HepG2 (cell line): ENCODE measurements around the gene ZNFX1.

Source experiments
- FOSL1 ChIP-seq: sonication (generic); formaldehyde crosslinking; IDR thresholded peaks from 2 replicates; pipeline ENCODE4 v1.9.0; 2021; ENCODE audit warnings: missing genetic modification reagents, borderline replicate concordance
- GABPA ChIP-seq, 2 experiments: IDR thresholded peaks; 2 replicates each; pipeline ENCODE4 v1.6.1; 2011 to 2016; ENCODE audit warnings: low read depth in 2 of 2, low read length in 1 of 2, missing biosample characterization in 1 of 2, missing genetic modification characterization in 1 of 2
- KLF11 ChIP-seq: IDR thresholded peaks from 2 replicates; pipeline ENCODE4 v1.6.1; 2016; ENCODE audit warnings: missing compliant biosample characterization
- TF ChIP-seq, protein P1 (sequence below): sonication (generic); formaldehyde crosslinking; IDR thresholded peaks from 2 replicates; pipeline ENCODE4 v1.5.0; 2020; ENCODE audit warnings: mild to moderate bottlenecking, missing genetic modification reagents, moderate library complexity
- TF ChIP-seq, protein P2 (sequence below), 2 experiments: sonication (generic) in 1 of 2; formaldehyde crosslinking in 1 of 2; IDR thresholded peaks; 2 replicates each; pipeline versions ENCODE4 v1.4.0 to v1.6.1; 2016 to 2020; ENCODE audit warnings: borderline replicate concordance in 1 of 2, low read depth in 1 of 2, mild to moderate bottlenecking in 1 of 2, missing genetic modification reagents in 1 of 2
- TF ChIP-seq, protein P3 (sequence below): sonication (generic); formaldehyde crosslinking; IDR thresholded peaks from 2 replicates; pipeline ENCODE4 v1.8.1; 2022; ENCODE audit warnings: low read depth, mild to moderate bottlenecking, missing genetic modification reagents

DNA sequence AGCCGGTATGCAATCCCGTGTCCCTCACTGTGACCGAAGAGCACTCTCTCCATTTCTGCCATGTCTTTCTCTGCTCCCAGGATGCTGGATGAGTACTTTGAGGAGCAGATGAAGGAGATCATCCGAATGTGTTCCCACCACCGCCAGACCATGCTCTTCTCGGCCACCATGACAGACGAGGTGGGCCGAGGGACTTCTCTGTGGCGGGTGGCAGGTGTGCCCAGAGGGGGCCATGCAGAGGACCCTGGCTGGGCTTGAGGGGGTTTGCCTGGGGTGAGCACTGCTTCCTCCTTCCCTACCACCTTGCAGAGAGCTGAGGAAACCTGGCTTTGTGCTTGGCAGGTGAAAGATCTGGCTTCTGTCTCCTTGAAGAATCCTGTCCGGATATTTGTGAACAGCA is 44.6 kb downstream of the ZNFX1 start:
- no peak for TF ChIP-seq KLF11 (CRISPR knock-in tag)
- no peak for TF ChIP-seq GABPA (IDR thresholded peaks at IDR 0.05; ENCODE audit: low read depth, low read length)
- TF ChIP-seq GABPA (CRISPR knock-in tag; IDR thresholded peaks at IDR 0.05; ENCODE audit: low read depth), result no peak
- no peak for TF ChIP-seq FOSL1 (CRISPR knock-in tag)
- TF ChIP-seq, protein P1, sequence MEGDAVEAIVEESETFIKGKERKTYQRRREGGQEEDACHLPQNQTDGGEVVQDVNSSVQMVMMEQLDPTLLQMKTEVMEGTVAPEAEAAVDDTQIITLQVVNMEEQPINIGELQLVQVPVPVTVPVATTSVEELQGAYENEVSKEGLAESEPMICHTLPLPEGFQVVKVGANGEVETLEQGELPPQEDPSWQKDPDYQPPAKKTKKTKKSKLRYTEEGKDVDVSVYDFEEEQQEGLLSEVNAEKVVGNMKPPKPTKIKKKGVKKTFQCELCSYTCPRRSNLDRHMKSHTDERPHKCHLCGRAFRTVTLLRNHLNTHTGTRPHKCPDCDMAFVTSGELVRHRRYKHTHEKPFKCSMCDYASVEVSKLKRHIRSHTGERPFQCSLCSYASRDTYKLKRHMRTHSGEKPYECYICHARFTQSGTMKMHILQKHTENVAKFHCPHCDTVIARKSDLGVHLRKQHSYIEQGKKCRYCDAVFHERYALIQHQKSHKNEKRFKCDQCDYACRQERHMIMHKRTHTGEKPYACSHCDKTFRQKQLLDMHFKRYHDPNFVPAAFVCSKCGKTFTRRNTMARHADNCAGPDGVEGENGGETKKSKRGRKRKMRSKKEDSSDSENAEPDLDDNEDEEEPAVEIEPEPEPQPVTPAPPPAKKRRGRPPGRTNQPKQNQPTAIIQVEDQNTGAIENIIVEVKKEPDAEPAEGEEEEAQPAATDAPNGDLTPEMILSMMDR (CRISPR knock-in tag), result no peak
- TF ChIP-seq, protein P2, sequence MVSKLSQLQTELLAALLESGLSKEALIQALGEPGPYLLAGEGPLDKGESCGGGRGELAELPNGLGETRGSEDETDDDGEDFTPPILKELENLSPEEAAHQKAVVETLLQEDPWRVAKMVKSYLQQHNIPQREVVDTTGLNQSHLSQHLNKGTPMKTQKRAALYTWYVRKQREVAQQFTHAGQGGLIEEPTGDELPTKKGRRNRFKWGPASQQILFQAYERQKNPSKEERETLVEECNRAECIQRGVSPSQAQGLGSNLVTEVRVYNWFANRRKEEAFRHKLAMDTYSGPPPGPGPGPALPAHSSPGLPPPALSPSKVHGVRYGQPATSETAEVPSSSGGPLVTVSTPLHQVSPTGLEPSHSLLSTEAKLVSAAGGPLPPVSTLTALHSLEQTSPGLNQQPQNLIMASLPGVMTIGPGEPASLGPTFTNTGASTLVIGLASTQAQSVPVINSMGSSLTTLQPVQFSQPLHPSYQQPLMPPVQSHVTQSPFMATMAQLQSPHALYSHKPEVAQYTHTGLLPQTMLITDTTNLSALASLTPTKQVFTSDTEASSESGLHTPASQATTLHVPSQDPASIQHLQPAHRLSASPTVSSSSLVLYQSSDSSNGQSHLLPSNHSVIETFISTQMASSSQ (IDR thresholded peaks at IDR 0.05; ENCODE audit: low read depth), result no peak
- TF ChIP-seq, protein P2 (CRISPR knock-in tag; IDR thresholded peaks at IDR 0.05; ENCODE audit: borderline replicate concordance), result no peak
- TF ChIP-seq, protein P3, sequence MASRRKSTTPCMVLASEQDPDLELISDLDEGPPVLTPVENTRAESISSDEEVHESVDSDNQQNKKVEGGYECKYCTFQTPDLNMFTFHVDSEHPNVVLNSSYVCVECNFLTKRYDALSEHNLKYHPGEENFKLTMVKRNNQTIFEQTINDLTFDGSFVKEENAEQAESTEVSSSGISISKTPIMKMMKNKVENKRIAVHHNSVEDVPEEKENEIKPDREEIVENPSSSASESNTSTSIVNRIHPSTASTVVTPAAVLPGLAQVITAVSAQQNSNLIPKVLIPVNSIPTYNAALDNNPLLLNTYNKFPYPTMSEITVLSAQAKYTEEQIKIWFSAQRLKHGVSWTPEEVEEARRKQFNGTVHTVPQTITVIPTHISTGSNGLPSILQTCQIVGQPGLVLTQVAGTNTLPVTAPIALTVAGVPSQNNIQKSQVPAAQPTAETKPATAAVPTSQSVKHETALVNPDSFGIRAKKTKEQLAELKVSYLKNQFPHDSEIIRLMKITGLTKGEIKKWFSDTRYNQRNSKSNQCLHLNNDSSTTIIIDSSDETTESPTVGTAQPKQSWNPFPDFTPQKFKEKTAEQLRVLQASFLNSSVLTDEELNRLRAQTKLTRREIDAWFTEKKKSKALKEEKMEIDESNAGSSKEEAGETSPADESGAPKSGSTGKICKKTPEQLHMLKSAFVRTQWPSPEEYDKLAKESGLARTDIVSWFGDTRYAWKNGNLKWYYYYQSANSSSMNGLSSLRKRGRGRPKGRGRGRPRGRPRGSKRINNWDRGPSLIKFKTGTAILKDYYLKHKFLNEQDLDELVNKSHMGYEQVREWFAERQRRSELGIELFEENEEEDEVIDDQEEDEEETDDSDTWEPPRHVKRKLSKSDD, result no peak
